Stimulated activated CD4-positive, alpha-beta T cell treated with anti-CD3 and anti-CD28 coated beads, Interleukin-2, amount 100 ng/mL, for 48 hours (primary cell): ENCODE results near the gene PLCB4.

Experiments used
- DNase-seq, 2 donors: peaks; one replicate each; pipeline ENCODE4 v3.0.0-alpha.2; 2020

Gene PLCB4

DNA sequence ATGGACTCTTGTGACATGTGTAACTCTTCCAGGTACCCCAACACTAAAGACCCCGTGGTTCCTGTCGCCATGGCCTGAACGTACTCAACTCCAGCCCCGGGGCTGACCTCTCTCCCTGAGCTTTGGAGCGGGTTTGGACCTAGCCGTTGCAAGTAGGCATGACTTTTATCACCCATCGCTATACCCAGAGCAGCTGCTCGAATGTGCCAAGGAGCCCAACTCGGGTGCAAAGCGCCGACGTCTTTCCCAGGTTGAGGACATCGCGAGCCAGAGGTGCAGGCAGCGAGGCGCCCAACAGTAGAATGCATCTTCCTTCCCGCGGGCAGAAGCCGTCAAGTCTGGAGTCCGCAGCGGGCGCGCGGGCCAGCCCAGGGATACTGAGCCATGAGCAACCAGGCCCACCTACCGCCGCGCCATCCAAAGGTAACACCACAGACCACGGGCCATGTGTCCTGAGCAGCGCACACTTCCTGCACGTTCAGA lies 439.9 kb downstream of the PLCB4 start:
- no peak for DNase-seq

DNA sequence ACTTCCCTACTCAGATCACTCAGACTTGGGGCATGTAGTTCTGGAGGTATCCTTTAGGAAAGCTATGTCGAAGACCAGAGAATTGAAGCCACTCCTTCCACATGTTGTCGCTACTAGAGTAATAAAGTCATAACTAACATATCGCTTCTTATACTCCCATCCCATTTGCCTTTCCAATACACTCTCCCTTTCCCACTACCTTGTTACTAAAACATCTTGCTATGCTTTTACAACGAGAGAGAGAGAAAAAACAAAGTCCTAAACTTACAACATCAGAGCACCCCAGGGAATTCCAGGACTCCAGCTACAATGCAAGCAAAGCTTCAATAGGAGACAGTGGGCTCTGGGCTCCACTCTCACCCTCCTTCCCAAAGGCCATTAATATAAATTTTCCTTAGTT lies 440.4 kb downstream of the PLCB4 start:
- no peak for DNase-seq

DNA sequence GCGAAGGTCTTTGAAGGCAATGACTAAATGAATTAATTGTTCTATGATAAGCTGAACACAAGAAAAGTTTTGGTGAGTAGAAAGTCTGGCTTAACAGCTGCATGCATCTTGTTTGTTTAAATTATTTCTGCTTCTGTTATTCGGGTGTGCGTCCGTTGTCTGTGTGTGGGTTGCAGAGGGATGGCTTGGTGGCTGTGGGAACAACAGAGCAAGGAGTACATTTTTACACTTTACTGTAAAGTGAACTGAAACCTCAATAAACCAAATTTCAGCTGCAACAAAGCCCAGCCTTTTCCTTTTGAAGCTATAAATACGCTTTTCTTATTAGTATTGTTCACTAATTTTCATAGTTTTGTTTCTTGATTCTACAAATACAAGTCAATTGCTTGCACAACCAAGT lies 442.0 kb downstream of the PLCB4 start:
- no peak for DNase-seq

- DNase-seq: no peak
Observed at GRCh38 chr20:9514072-9514460, 445.2 kb downstream of the PLCB4 start.

- DNase-seq: no peak
Observed at GRCh38 chr20:9514461-9515213, 445.8 kb downstream of the PLCB4 start, which contains the start of gene LAMP5. Gene LAMP5, plus strand, starts transcription at chr20:9514590. Its CDS starts 263 bp downstream, at chr20:9514853.

- DNase-seq: no peak
Observed at GRCh38 chr20:9515214-9515585, 446.3 kb downstream of the PLCB4 start.

- DNase-seq: no peak
Observed at GRCh38 chr20:9515741-9516233, 446.9 kb downstream of the PLCB4 start.

DNA sequence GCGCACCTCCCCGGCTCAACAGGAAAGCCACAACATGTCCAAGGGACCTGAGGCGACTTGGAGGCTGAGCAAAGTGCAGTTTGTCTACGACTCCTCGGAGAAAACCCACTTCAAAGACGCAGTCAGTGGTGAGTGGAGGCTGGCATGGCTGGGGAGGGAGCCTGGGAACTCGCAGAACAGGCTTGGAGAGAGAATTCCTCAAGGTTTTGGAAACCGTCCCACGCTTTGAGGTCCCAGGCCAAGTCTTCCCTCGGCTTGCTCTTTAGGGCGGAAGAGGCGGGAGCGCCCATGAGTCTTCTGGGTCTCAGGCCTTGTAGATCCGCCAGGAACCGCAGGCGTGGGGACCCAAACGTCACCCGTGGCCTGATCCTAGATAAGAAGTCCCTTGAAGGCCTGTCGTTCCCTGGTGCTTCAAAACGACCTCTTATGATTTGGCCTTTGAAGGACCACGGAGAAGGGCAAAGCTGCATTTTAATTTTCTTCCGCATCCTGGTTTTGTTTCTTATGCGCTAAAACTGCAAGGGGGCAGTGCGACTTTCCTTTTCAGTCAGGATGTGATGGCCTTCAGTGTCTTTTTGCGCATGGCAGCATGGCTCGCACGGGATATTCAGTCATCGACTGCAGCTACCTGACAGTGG lies 447.5 kb downstream of the PLCB4 start:
- DNase-seq: no peak

- DNase-seq: no peak
Observed at GRCh38 chr20:9517297-9518162, 448.6 kb downstream of the PLCB4 start.

- no peak for DNase-seq
Observed at GRCh38 chr20:9518576-9519175, 449.8 kb downstream of the PLCB4 start.

- no peak for DNase-seq
Observed at GRCh38 chr20:9520086-9520485, 451.2 kb downstream of the PLCB4 start.

DNA sequence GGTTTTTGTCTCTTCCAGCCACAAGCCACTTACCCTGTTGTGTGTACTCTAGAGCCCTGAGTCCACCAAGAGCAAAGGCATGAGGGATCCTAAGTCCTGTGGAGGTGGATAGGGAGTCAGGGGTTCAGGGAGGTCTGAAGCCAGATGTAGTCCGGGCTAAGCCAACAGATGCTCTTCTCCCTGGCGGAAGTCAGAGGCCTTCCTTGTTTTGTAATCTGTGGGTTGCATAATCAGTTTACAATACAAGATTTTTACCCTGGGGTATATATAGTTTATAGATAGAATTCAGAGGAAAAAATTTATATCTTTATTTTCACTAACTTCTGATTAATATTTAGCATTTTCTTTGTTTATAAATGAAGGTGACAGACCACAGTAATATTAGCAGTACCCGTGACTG lies 454.7 kb downstream of the PLCB4 start:
- no peak for DNase-seq
